ENCODE data around the gene RHOH. TPM values are rescaled to one million over a fixed set of nuclear protein-coding genes. Genes with fewer than 3 reads are reported as not detected.

RHOH gene
- polyA plus RNA-seq, 12 donors: 0.16 to 1.6 (median 0.57) TPM; not detected in 2

DNA sequence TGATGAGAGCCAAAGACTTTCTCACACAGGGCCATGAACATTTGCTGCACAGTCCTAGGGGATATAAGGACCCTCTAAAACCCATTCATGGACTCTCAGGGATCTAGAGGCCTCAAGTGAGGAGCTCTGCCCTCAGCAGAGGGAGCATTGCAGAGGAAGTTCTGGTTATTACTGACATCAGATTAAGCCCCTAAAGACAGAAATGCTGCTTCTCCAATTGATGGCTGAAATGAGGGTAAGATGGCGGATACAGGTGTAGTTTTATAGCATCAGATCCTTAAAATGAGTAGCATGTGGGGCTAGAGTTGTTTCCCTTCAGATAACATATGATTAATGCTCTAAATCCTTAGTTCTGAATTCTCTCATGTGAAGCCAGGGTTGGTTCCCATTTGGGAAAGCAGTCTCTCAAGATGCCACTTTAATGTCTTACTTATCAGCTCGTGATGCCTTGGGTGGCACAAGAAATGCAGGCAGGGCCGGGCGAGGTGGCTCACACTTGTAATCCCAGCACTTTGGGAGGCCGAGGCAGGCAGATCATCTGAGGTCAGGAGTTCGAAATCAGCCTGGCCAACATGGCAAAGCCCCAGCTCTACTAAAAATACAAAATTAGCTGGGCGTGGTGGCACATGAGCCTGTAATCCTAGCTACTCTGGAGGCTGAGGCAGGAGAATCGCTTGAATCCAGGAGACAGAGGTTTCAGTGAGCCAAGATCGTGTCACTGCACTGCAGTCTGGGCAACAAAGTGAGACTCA, 7.9 kb downstream of the RHOH start:
- DNase-seq: no peak

GRCh38 chr4:40205259-40206198, 8.7 kb downstream of the RHOH start:
- DNase-seq: no peak

GRCh38 chr4:40206426-40206825, 9.6 kb downstream of the RHOH start:
- no peak for DNase-seq

DNA sequence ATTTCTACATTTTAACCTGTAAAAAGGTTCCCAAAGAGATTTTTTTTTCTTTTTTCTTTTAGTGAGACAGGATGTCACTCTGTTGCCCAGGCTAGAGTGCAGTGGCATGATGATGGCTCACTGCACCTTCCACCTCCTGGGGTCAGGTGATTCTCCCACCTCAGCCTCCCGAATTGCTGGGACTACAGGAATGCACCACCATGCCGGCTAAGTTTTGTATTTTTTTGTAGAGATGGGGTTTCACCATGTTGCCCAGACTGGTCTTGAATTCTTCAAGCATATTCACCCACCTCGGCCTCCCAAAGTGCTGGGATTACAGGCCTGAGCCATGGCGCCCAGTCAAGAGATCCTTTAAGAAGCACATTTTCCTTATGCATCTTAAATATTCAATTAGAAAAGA, 12.6 kb downstream of the RHOH start:
- DNase-seq: no peak

GRCh38 chr4:40210776-40211175, 13.9 kb downstream of the RHOH start:
- no peak for DNase-seq

- no peak for DNase-seq
Observed at GRCh38 chr4:40211224-40212185, 14.7 kb downstream of the RHOH start.

DNA sequence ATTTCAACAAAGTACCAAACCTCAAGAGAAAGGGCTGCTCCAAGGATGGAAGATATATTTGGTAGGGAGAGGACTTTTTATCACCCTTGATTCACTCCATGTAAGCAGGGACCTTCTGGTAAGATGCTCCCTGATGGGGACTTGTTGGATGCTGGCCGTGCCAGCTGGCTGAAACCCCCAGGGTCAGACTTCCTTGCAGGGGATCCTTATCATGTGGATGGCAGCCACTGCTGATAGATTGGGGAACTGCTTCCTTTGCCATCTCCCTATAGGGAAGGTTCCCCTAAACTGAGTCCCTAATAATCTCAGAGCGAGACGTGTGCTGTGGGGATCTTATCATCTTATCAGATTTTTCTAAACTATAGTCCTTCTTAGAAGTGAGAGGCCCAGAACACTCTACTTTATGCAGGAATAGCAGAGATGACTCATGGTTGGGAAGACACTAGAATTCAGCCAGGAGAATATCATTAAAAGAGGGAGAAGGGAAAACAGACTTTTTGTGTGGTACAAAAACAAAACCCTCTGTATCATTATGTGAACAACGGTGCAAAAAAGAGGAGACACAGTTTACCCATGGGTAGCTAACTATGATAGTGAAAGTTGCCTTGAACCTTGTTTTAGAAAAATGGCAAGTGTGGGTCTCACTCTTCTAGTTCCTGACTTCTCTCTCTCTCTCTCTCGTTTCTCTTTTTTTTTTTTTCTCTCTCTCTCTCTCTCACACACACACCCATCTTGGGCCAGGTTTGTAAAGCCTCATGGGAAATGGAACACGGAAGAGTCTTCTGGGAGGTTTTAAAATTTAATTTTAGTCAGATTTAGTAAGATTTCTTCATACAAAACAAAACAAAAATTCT, 16.1 kb downstream of the RHOH start:
- DNase-seq: no peak

DNA sequence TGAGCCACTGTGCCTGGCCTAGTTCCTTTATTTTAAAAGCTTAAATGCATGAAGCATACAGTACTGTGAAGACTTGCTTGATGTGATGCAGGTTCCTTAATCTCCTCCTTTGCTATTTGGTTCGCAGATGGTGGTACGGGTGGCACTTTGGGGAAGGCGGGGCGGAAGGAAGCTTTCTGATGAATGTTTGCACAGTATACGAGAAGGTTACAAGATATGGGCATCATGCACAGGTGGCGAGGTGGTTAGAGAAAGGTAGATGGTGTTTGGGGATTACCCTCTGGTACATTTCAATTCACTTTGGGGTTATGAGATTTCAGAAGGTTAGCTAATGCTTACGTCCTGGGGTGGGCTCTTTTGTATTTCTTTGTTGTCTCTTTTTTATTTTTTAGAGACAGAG, 17.2 kb downstream of the RHOH start:
- no peak for DNase-seq

DNA sequence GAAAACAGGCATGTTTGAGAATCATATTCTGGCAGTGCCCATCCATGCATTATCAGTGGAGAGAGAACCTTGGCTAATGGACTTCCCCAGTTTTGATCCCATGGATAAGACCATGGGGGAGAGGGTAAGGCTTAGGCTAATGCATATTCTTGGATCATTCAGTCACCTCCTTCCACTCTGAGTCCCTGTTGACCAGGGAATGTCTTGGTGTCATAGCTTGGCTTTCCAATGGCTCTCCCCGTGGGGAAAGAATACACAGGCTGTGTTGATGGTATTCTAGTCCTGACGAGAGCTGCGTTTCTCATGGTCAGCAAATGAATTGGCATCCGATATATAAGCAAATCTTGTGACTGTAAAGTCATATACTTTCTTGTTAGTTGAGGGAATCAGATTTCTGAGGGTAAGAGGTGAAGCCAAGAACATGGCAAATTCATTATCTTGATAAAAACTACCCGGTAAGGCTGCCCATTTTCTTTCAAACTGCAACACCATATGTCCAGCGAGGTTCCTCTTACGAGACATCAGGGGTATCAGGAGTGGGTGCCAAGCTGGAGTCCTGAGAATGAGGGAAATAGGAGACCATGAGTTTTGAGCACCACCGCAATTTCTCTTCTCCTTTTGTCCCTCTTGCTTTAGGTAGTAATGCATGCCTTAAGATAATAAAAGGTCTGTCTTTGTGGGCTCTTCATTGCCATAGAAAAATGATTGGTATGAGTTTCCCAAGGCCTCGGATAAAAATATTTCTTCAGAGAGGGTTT, 18.0 kb downstream of the RHOH start:
- DNase-seq: no peak

- DNase-seq: no peak
Observed at GRCh38 chr4:40216622-40217366, 20.0 kb downstream of the RHOH start.

DNA sequence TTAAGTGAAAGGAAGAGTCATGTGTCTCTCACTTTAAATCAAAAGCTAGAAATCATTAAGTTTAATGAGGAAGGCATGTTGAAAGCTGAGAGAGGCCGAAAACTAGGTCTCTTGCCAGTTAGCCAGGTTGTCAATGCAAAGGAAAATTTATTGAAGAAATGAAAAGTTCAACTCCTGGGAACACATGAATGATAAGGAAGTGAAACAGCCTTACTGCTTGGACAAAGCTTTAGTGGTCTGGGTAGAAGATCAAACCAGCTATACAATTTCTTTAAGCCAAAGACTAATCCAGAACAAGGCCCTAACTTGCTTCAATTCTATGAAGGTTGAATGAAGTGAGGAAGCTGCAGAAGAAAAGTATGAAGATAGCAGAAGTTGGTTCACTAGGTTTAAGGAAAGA, 24.9 kb downstream of the RHOH start:
- DNase-seq: no peak

- no peak for DNase-seq
Observed at GRCh38 chr4:40223343-40223742, 26.5 kb downstream of the RHOH start.

- no peak for DNase-seq
Observed at GRCh38 chr4:40224432-40224831, 27.6 kb downstream of the RHOH start.

- DNase-seq: no peak
Observed at GRCh38 chr4:40225497-40225896, 28.7 kb downstream of the RHOH start.

DNA sequence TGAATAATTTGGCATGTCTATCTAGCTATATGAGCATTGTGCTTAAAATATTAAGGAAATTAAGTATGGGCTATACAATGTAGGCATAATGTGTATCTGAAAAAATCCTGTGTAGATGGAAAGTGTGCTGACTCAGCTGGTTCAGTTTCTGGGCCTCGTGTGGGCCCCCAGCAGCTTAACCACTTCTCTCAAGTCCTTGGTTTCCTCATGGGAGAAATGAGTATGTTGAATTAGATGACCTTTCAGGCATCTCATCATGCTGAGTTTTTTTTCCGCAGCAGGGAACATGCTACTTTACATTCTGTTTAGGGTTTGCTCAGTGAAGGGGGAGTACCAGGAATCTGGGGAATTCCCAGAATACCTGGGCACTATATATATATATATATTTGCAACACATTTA, 30.5 kb downstream of the RHOH start:
- no peak for DNase-seq

DNA sequence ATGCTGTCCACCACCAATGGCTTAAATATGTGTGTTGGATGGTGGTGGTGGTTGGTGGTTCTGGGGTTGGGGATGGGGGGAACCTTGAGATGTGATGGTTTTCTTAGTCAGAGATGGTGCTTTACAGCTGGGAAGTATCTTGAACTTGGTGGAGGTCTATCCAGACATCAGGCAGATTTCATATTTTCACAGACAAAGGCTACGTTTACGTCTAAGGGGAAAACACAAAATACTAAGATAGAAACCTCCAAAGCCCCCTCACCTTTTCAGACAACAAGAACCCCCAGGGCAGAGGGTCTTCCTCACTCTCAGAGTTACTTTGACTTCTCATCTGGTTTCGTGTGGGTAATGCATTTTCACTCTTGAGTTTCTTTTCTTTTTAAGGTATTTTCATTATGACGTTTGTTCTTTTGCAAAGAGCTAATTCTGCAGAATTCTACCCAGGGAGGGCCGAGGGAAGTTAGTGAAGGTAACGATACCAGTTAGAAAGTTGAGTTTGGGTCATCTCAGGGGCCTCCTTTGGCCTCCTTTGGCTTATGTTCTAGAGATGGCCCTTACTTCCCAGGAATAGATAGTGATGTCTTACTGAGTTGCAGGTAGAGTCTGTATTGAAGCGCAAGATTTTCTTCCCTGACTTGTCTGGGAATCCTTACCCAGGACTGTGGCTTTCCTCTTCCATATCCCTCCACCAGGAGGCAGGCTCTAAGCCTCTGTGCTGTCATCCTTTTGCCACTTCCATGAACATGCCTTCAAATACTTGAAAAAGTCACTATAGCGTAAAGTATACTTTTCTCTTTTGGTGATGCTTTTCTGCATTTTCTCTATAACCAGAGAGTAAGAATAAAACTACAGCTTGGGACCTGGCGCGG, 31.9 kb downstream of the RHOH start:
- no peak for DNase-seq

- DNase-seq: no peak
Observed at GRCh38 chr4:40231316-40231863, 34.6 kb downstream of the RHOH start.

- no peak for DNase-seq
Observed at GRCh38 chr4:40232610-40233009, 35.8 kb downstream of the RHOH start.
